Kidney (tissue), 14 donors: ENCODE data around the gene XIAP. TPM values are rescaled to one million over a fixed set of nuclear protein-coding genes. Genes with fewer than 3 reads are reported as not detected.
"Not testable (repeated sequence)": the region's sequence is repeated elsewhere in the genome, so short reads cannot be mapped to it uniquely, and the experiment has no call there.

Experiments
- DNase-seq, 5 donors: peaks; one replicate each; pipeline ENCODE4 v3.0.0-alpha.2; 2013 to 2020
- FAIRE-seq: peaks from 2 replicates; lab custom pipeline; 2012; peaks lifted over from hg19 to GRCh38; lab: Jason Lieb, UNC
- H3K27ac ChIP-seq, 2 donors: one replicate each; pipeline ENCODE4 v1.7.0; 2013; ENCODE audit warnings: low read depth in 2 of 2, low read length in 2 of 2, inconsistent platforms in 1 of 2
- H3K27me3 ChIP-seq: one replicate; pipeline ENCODE4 v1.7.1; 2013; ENCODE audit warnings: low read length, inconsistent platforms; ENCODE audit not compliant: control insufficient read depth, insufficient read depth
- H3K36me3 ChIP-seq, 3 donors: one replicate each; pipeline versions ENCODE4 v1.7.0 to v1.7.1; 2013; ENCODE audit warnings: low read length in 3 of 3, control low read depth in 1 of 3, inconsistent platforms in 1 of 3; ENCODE audit not compliant: insufficient read depth in 3 of 3, control insufficient read depth in 2 of 3
- H3K4me1 ChIP-seq, 3 donors: one replicate each; pipeline versions ENCODE4 v1.7.0 to v1.7.1; 2013; ENCODE audit warnings: low read length in 3 of 3, inconsistent platforms in 1 of 3, low read depth in 1 of 3; ENCODE audit not compliant: control insufficient read depth in 2 of 3, insufficient read depth in 2 of 3
- H3K4me3 ChIP-seq, 3 donors: one replicate each; pipeline versions ENCODE4 v1.7.0 to v1.8.1; 2013; ENCODE audit warnings: low read length in 3 of 3, control low read depth in 1 of 3, inconsistent platforms in 1 of 3
- H3K9ac ChIP-seq, 3 donors: one replicate each; pipeline versions ENCODE4 v1.7.0 to v1.7.1; 2013; ENCODE audit warnings: low read length in 3 of 3, control low read depth in 1 of 3, inconsistent platforms in 1 of 3
- H3K9me3 ChIP-seq, 3 donors: one replicate each; pipeline versions ENCODE4 v1.7.0 to v1.7.1; 2013; ENCODE audit warnings: low read length in 3 of 3, control low read depth in 1 of 3, inconsistent platforms in 1 of 3; ENCODE audit not compliant: control insufficient read depth in 2 of 3, insufficient read depth in 1 of 3
- CTCF ChIP-seq: IDR thresholded peaks from 3 replicates; pipeline ENCODE4 v1.5.1; 2012; ENCODE audit warnings: mild to moderate bottlenecking, moderate library complexity, borderline replicate concordance; ENCODE audit not compliant: insufficient read depth; ENCODE audit errors: extremely low read depth
- intact Hi-C: fragments of 100-400 bp; cut with DNase I; formaldehyde crosslinking; loops from one replicate; pipeline ENCODE4 v1.11.1; 2022
- polyA plus RNA-seq: library from polyadenylated mRNA; stranded (reverse); fragments of 350-450 nt; fragmentation: Illumina TruSeq; extraction: RNeasy Lipid Tissue Mini Kit (QIAGEN cat#74804); gene quantifications from one replicate; pipeline ENCODE4 v1.2.3, GENCODE V29; 2014; ENCODE audit warnings: low read depth, low replicate concordance; ENCODE audit not compliant: insufficient read depth
- total RNA-seq: library from RNA; stranded (reverse); fragmentation: NEBNext Ultra II Directional; extraction: Animal tissue kit (Norgen Biotek cat#: 25700); gene quantifications from one replicate; pipeline ENCODE4 v1.2.1, GENCODE V29; 2021
- donor health status: control.
- donor health status: control.
- donor health status: control.
- donor health status: control.
- donor health status: control.
- donor health status: DM: yes; HTN: yes; CAD: no.
- donor health status: Normal renal cell carcinoma (clear cell type).

XIAP gene
- total and polyA plus RNA-seq, 2 donors from 2014 or later, result 29.0 to 70.9 TPM

- no peaks in the 10 kb centered on the region for H3K4me1 ChIP-seq
- H3K27me3 ChIP-seq, result no peaks in the 10 kb centered on the region
- intact Hi-C loops, result no loop called here
- H3K4me3 ChIP-seq, result no peak overlapping the region
- H3K9me3 ChIP-seq, result no peaks in the 10 kb centered on the region
- TF ChIP-seq CTCF, result no peak
- no peak for DNase-seq
- FAIRE-seq, result no peak
- H3K9ac ChIP-seq, result no peak overlapping the region
- no peaks in the 10 kb centered on the region for H3K36me3 ChIP-seq
- no peak overlapping the region for H3K27ac ChIP-seq
Observed at GRCh38 chrX:123923211-123923610, 63.4 kb downstream of the XIAP start.

- Histone ChIP-seq H3K36me3 (no peaks in the 10 kb centered on the region), H3K27ac (no peak overlapping the region), H3K9me3 (no peaks in the 10 kb centered on the region), H3K4me1 (no peaks in the 10 kb centered on the region), H3K27me3 (no peaks in the 10 kb centered on the region), H3K9ac (no peak overlapping the region), H3K4me3 (no peak overlapping the region)
- TF ChIP-seq CTCF, result no peak
- DNase-seq, result peak in 3 of 5 donors; percentile 21 to 65 (median 53)
- no peak for FAIRE-seq
- intact Hi-C loops, result no loop called here
Observed at GRCh38 chrX:123924186-123924585, 64.3 kb downstream of the XIAP start.

GRCh38 chrX:123927845-123928244 lies 68.0 kb downstream of the XIAP start:
- Histone ChIP-seq H3K9me3 (no peaks in the 10 kb centered on the region), H3K27me3 (no peaks in the 10 kb centered on the region), H3K36me3 (no peaks in the 10 kb centered on the region), H3K27ac (no peak overlapping the region), H3K9ac (no peak overlapping the region), H3K4me3 (no peak overlapping the region), H3K4me1 (no peaks in the 10 kb centered on the region)
- TF ChIP-seq CTCF, result no peak
- intact Hi-C loops, result no loop called here
- DNase-seq (no peak), FAIRE-seq (no peak)

GRCh38 chrX:123932055-123932454 lies 72.2 kb downstream of the XIAP start:
- intact Hi-C loops, result not testable (repeated sequence)

More at GRCh38 chrX:123932055-123932454, 72.2 kb downstream of the XIAP start:
- not testable (repeated sequence) for H3K27ac ChIP-seq, H3K4me1 ChIP-seq, H3K27me3 ChIP-seq, H3K9ac ChIP-seq, H3K9me3 ChIP-seq, FAIRE-seq, H3K36me3 ChIP-seq, H3K4me3 ChIP-seq, DNase-seq
